ENCODE measurements around the gene FLII.

DNA sequence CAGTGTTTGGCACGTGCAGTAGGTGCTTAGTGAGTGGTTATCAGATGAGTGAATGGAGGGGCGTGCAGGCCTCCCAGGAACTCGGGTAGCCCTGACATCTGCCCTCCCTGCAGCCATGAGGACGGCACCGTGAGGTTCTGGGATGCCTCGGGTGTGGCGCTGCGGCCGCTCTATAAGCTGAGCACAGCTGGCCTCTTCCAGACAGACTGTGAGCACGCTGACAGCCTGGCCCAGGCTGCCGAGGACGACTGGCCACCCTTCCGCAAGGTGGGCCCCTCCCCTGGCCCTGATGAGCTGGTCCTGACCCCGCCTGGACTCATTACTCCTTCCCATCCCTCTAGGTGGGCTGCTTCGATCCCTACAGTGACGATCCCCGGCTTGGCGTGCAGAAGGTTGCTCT, 22.0 kb downstream of the FLII start:
- TF ChIP-seq, protein P1, sequence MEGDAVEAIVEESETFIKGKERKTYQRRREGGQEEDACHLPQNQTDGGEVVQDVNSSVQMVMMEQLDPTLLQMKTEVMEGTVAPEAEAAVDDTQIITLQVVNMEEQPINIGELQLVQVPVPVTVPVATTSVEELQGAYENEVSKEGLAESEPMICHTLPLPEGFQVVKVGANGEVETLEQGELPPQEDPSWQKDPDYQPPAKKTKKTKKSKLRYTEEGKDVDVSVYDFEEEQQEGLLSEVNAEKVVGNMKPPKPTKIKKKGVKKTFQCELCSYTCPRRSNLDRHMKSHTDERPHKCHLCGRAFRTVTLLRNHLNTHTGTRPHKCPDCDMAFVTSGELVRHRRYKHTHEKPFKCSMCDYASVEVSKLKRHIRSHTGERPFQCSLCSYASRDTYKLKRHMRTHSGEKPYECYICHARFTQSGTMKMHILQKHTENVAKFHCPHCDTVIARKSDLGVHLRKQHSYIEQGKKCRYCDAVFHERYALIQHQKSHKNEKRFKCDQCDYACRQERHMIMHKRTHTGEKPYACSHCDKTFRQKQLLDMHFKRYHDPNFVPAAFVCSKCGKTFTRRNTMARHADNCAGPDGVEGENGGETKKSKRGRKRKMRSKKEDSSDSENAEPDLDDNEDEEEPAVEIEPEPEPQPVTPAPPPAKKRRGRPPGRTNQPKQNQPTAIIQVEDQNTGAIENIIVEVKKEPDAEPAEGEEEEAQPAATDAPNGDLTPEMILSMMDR (conservative IDR thresholded peaks at IDR 0.05; ENCODE audit: low read length): no peak
- TF ChIP-seq EZH2phosphoT487 (IDR thresholded peaks at IDR 0.05; ENCODE audit: borderline replicate concordance, low read depth, low read length): no peak
